M059J (cell line): Measurements from ENCODE around the gene TMEM252. TPM values are rescaled to one million over a fixed set of nuclear protein-coding genes. Genes with fewer than 3 reads are reported as not detected.

Experiments
- DNase-seq: peaks from one replicate; pipeline ENCODE4 v3.0.0-alpha.2; 2012; ENCODE audit warnings: low read depth
- total RNA-seq: library from RNA; depleted of rRNA; stranded (reverse); fragments of >200 nt; shearing (Covaris generic); gene quantifications from 2 replicates; pipeline ENCODE4 v1.2.3, GENCODE V29; 2014; rRNA removed

The TMEM252 gene
- not detected in 2 replicates for total RNA-seq

GRCh38 chr9:68540712-68541535 lies at the start of gene TMEM252:
Gene TMEM252, minus strand, starts transcription at chr9:68540883. Its CDS starts 69 bp downstream, at chr9:68540814.
- no peak for DNase-seq

GRCh38 chr9:68585034-68585761 lies 44.5 kb upstream of the TMEM252 start:
- DNase-seq = no peak

- DNase-seq = peak; percentile 80
These were observed 43.7 kb upstream of the TMEM252 start for GRCh38 chr9:68584189-68585033.

GRCh38 chr9:68581696-68582095 lies 41.0 kb upstream of the TMEM252 start:
- DNase-seq = no peak

GRCh38 chr9:68577774-68578591 lies 37.3 kb upstream of the TMEM252 start:
- no peak for DNase-seq

GRCh38 chr9:68575817-68576216 lies 35.1 kb upstream of the TMEM252 start:
- no peak for DNase-seq

GRCh38 chr9:68574150-68574549 lies 33.5 kb upstream of the TMEM252 start:
- DNase-seq = no peak

GRCh38 chr9:68567565-68567964 lies 26.9 kb upstream of the TMEM252 start:
- no peak for DNase-seq

- no peak for DNase-seq
These were observed 21.8 kb upstream of the TMEM252 start for GRCh38 chr9:68562461-68562860.

- DNase-seq = no peak
These were observed 19.6 kb upstream of the TMEM252 start for GRCh38 chr9:68560071-68560844.

GRCh38 chr9:68558545-68558944 lies 17.9 kb upstream of the TMEM252 start:
- DNase-seq = no peak

- no peak for DNase-seq
These were observed 14.9 kb upstream of the TMEM252 start for GRCh38 chr9:68555437-68556150.

GRCh38 chr9:68552700-68553476 lies 12.2 kb upstream of the TMEM252 start:
- DNase-seq = peak; percentile 61

GRCh38 chr9:68551191-68551590 lies 10.5 kb upstream of the TMEM252 start:
- no peak for DNase-seq

GRCh38 chr9:68548241-68548640 lies 7.6 kb upstream of the TMEM252 start:
- DNase-seq = no peak

- no peak for DNase-seq
These were observed 6.7 kb upstream of the TMEM252 start for GRCh38 chr9:68547417-68547816.

GRCh38 chr9:68546596-68547390 lies 6.1 kb upstream of the TMEM252 start:
- no peak for DNase-seq
